CD4-positive, alpha-beta T cell treated with Interleukin-12 subunit alpha and Interleukin-12 subunit beta, for 1 hour (primary cell): ENCODE data around the gene COX14.
A peak's percentile ranks its signal among the peaks of the same experiment; 100 is the strongest.
"Not testable (repeated sequence)": the region's sequence is repeated elsewhere in the genome, so short reads cannot be mapped to it uniquely, and the experiment has no call there.

ENCODE experiments used
- DNase-seq: peaks from one replicate; pipeline ENCODE4 v3.0.0-alpha.2; 2020

COX14 gene

GRCh38 chr12:50110127-50110761 lies 1.8 kb upstream of the COX14 start:
- DNase-seq = no peak

- DNase-seq = no peak
Observed at GRCh38 chr12:50110762-50111351, 1.2 kb upstream of the COX14 start.

GRCh38 chr12:50111395-50111692 lies 692 bp upstream of the COX14 start:
- DNase-seq = no peak

- DNase-seq = no peak
Observed at GRCh38 chr12:50112456-50113218, 601 bp downstream of the COX14 start.

- no peak for DNase-seq
Observed at GRCh38 chr12:50117057-50117622, 5.1 kb downstream of the COX14 start.

GRCh38 chr12:50119387-50119786 lies 7.4 kb downstream of the COX14 start:
- no peak for DNase-seq

GRCh38 chr12:50120521-50120920 lies 8.5 kb downstream of the COX14 start:
- no peak for DNase-seq

GRCh38 chr12:50120953-50121352 lies 8.9 kb downstream of the COX14 start:
- DNase-seq = no peak

GRCh38 chr12:50121641-50122040 lies 9.6 kb downstream of the COX14 start:
- DNase-seq = no peak

GRCh38 chr12:50123203-50123602 lies 11.2 kb downstream of the COX14 start:
- no peak for DNase-seq

GRCh38 chr12:50127546-50127945 lies 15.5 kb downstream of the COX14 start:
- no peak for DNase-seq

GRCh38 chr12:50129290-50129689 lies 17.3 kb downstream of the COX14 start:
- DNase-seq = no peak

- DNase-seq = peak; percentile 65
Observed at GRCh38 chr12:50132505-50133135, 20.6 kb downstream of the COX14 start.

GRCh38 chr12:50142993-50143392 lies 31.0 kb downstream of the COX14 start:
- no peak for DNase-seq

- DNase-seq = no peak
Observed at GRCh38 chr12:50145439-50145838, 33.4 kb downstream of the COX14 start.

GRCh38 chr12:50147281-50147680 lies 35.2 kb downstream of the COX14 start:
- DNase-seq = no peak

GRCh38 chr12:50148011-50148410 lies 36.0 kb downstream of the COX14 start:
- not testable (repeated sequence) for DNase-seq

- no peak for DNase-seq
Observed at GRCh38 chr12:50149311-50149710, 37.3 kb downstream of the COX14 start.

- DNase-seq = no peak
Observed at GRCh38 chr12:50151047-50151687, 39.1 kb downstream of the COX14 start.

GRCh38 chr12:50154947-50155346 lies 42.9 kb downstream of the COX14 start:
- DNase-seq = not testable (repeated sequence)

GRCh38 chr12:50156641-50157040 lies 44.6 kb downstream of the COX14 start:
- DNase-seq = no peak

- no peak for DNase-seq
Observed at GRCh38 chr12:50157259-50157658, 45.2 kb downstream of the COX14 start.

GRCh38 chr12:50160643-50161042 lies 48.6 kb downstream of the COX14 start:
- no peak for DNase-seq
